HG03159 (cell line): ENCODE results near the gene RPA1.
"Not testable (repeated sequence)": the region's sequence is repeated elsewhere in the genome, so short reads cannot be mapped to it uniquely, and the experiment has no call there.

Source experiments
- ATAC-seq: cut with Tn5 transposase; IDR thresholded peaks from one replicate; pipeline ENCODE4 v1.9.1; 2021; ENCODE audit warnings: mild to moderate bottlenecking, moderate library complexity; ENCODE audit not compliant: unreplicated experiment

The RPA1 gene

GRCh38 chr17:1873418-1873817 lies 43.6 kb downstream of the RPA1 start:
- ATAC-seq: no peak

- no peak for ATAC-seq
These were observed 45.8 kb downstream of the RPA1 start for GRCh38 chr17:1875597-1875996.

GRCh38 chr17:1878419-1879121 lies 48.8 kb downstream of the RPA1 start:
- no peak for ATAC-seq

- ATAC-seq: no peak
These were observed 51.2 kb downstream of the RPA1 start for GRCh38 chr17:1880851-1881630.

- ATAC-seq: no peak
These were observed 53.0 kb downstream of the RPA1 start for GRCh38 chr17:1882836-1883235.

- ATAC-seq: no peak
These were observed 53.7 kb downstream of the RPA1 start for GRCh38 chr17:1883536-1883935.

- ATAC-seq: no peak
These were observed 58.9 kb downstream of the RPA1 start for GRCh38 chr17:1888741-1889140.

GRCh38 chr17:1890758-1891450 lies 61.1 kb downstream of the RPA1 start:
- ATAC-seq: no peak

GRCh38 chr17:1894753-1895339 lies 65.0 kb downstream of the RPA1 start:
- ATAC-seq: no peak

- not testable (repeated sequence) for ATAC-seq
These were observed 65.7 kb downstream of the RPA1 start for GRCh38 chr17:1895479-1895878.

GRCh38 chr17:1896243-1897104 lies 66.7 kb downstream of the RPA1 start:
- no peak for ATAC-seq

GRCh38 chr17:1897105-1897656 lies 67.4 kb downstream of the RPA1 start:
- no peak for ATAC-seq

- ATAC-seq: no peak
These were observed 68.5 kb downstream of the RPA1 start for GRCh38 chr17:1898332-1898731.

- ATAC-seq: no peak
These were observed 69.1 kb downstream of the RPA1 start for GRCh38 chr17:1898872-1899271.

- no peak for ATAC-seq
These were observed 69.7 kb downstream of the RPA1 start for GRCh38 chr17:1899403-1900000.

GRCh38 chr17:1904273-1905182 lies 74.7 kb downstream of the RPA1 start:
- no peak for ATAC-seq

- no peak for ATAC-seq
These were observed 75.5 kb downstream of the RPA1 start for GRCh38 chr17:1905190-1905913.

GRCh38 chr17:1906662-1907101 lies 76.9 kb downstream of the RPA1 start:
- no peak for ATAC-seq
